Fibroblast of pulmonary artery (primary cell): ENCODE data around the gene TNKS1BP1.

ENCODE experiments used
- DNase-seq: peaks from one replicate; pipeline ENCODE4 v3.0.0-alpha.2; 2010; ENCODE audit warnings: low read depth
- H3K4me3 ChIP-seq: replicated peaks from 2 replicates; pipeline ENCODE4 v1.5.1; 2011; ENCODE audit warnings: low read depth, mild to moderate bottlenecking, control low read depth, low read length, moderate library complexity
- CTCF ChIP-seq: IDR thresholded peaks from 2 replicates; pipeline ENCODE4 v1.5.1; 2011; ENCODE audit warnings: mild to moderate bottlenecking, control low read depth, low read length, inconsistent platforms; ENCODE audit errors: missing control alignments

Gene TNKS1BP1

DNA sequence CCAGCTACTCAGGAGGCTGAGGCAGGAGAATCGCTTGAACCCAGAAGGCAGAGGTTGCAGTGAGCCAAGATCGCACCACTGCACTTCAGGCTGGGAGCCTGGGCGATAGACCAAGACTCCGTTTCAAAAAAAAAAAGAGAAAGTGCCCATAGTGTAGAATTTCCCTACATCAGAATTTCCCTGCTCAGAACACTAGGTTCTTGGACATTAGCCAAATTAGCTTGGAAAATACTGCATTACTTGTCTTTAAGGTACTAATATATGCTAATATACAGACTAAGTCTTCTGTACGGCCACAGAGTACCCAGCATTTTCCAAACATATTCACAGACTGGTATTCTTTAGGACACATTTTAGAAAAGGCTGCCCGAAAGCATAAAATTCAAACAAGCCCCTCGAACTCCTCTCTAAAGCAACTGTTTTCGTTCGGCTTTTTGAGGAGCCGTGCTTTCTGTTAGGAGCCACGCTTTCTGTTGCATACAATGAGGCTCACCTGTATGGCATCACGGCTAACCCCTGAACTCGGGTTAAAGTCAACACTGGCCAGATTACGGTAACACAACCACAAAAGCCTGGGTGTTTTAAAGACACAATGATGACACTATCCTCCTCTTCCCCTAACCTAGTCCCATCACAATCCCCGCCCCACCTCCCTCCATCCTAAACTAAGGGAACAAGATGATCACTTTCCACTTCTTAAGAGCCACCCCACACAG is 18.4 kb downstream of the TNKS1BP1 start:
- TF ChIP-seq CTCF, result no peak
- DNase-seq, result peak; percentile 42
- H3K4me3 ChIP-seq, result no peak overlapping the region

DNA sequence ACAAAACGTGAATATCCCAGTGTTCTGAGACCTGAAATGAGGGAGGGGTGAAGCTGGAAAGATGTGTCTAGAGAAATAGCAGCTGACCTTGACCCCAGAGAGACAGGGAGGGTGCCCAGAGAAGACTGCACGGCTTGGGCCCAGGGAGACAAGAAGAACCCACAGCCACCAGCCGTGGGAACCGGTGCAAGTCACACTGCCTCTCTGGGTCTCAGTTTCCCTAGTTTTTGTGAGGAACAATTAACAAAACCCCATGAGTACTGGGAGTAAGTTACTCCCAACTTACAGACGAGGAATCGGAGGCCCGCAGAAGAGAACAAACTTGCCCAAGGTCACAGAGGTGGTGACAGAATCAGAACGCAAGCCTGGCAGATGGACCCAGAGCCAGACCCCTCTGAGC is 19.2 kb downstream of the TNKS1BP1 start:
- no peak for DNase-seq
- TF ChIP-seq CTCF, result no peak
- H3K4me3 ChIP-seq, result no peak overlapping the region

- H3K4me3 ChIP-seq, result no peak overlapping the region
- TF ChIP-seq CTCF, result no peak
- DNase-seq, result peak; percentile 37
Measured at GRCh38 chr11:57303990-57304579, 20.7 kb downstream of the TNKS1BP1 start.

DNA sequence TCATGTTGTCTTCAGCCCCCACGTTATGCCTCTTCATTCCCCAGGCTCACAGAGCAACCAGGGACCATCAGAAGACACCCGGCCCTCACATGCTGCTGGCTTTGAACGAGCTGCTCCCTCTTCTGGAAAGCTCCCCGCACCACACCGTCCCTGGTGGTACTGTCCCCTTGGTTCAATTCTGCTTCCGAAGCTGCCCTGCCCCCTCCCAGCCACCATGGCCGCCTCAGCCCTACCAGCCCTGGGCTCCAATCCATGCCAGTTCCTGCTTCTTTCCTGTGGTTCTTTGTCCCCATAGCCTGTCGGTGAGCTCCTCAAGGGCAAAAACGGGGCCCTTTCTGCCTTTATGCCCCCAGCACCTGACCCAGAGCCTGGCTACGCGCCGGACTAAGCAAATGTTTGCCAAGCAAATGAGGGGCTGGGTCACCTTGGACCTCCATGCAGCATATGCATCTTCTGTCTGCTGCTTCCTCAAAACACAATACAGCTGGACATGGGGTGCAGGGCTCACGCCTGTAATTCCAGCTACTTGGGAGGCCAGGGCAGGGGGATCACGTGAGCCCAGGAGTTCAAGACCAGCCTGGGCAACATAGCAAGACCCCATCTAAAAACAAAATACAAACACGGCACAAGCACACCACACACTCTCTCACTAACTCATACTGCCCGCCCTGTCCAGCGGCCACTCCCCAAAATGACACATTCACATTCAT is 21.3 kb downstream of the TNKS1BP1 start:
- no peak overlapping the region for H3K4me3 ChIP-seq
- no peak for TF ChIP-seq CTCF
- no peak for DNase-seq

- DNase-seq, result no peak
- no peak for TF ChIP-seq CTCF
- no peak overlapping the region for H3K4me3 ChIP-seq
Measured at GRCh38 chr11:57302489-57302888, 22.3 kb downstream of the TNKS1BP1 start.

DNA sequence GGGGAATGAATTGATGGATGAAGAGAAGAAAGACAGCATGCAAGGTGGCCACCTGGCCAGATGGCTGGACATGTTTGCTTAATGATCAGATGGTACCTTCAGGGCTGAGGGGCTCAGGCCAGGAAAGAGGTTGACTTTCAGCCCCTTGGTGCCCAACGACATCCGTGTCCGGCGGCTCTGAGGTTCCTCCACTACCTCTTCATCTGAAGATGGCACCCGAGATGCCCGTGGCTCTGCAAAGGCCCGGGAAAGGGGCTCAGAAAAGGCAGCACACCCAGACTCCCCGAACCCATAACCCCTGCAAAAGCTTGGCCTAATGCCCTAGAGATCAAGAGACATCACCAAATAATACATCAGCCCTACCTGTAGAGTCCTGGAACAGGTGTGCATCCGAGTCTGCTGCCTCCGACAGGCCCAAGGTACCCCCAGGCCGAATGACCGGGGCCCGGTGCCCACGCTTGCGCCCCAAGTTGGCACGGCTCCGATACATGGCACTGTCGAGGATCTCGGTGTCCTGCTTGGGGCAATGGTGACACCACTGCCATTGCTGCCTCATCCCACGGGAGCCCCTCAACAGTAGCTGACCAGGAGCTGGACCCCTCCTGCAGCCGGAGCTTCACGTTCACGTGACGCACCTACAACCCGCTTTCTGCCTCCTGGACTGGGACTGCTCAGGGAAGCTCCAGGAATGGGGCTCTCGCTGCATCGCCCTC is 22.9 kb downstream of the TNKS1BP1 start:
- TF ChIP-seq CTCF, result no peak
- DNase-seq, result no peak
- no peak overlapping the region for H3K4me3 ChIP-seq
